A549 treated with ZK216348 at 1 μM for 4 hours (cell line): ENCODE results near the gene NBEAL2. TPM values are rescaled to one million over a fixed set of nuclear protein-coding genes. Genes with fewer than 3 reads are reported as not detected.

Source experiments
- total RNA-seq: library from RNA; stranded (reverse); fragments of 200-300 nt; extraction: Qiagen RNA extraction; gene quantifications from 5 replicates; pipeline ENCODE4 v1.2.3, GENCODE V29; 2022; ENCODE audit warnings: low read depth

The NBEAL2 gene, protein sequence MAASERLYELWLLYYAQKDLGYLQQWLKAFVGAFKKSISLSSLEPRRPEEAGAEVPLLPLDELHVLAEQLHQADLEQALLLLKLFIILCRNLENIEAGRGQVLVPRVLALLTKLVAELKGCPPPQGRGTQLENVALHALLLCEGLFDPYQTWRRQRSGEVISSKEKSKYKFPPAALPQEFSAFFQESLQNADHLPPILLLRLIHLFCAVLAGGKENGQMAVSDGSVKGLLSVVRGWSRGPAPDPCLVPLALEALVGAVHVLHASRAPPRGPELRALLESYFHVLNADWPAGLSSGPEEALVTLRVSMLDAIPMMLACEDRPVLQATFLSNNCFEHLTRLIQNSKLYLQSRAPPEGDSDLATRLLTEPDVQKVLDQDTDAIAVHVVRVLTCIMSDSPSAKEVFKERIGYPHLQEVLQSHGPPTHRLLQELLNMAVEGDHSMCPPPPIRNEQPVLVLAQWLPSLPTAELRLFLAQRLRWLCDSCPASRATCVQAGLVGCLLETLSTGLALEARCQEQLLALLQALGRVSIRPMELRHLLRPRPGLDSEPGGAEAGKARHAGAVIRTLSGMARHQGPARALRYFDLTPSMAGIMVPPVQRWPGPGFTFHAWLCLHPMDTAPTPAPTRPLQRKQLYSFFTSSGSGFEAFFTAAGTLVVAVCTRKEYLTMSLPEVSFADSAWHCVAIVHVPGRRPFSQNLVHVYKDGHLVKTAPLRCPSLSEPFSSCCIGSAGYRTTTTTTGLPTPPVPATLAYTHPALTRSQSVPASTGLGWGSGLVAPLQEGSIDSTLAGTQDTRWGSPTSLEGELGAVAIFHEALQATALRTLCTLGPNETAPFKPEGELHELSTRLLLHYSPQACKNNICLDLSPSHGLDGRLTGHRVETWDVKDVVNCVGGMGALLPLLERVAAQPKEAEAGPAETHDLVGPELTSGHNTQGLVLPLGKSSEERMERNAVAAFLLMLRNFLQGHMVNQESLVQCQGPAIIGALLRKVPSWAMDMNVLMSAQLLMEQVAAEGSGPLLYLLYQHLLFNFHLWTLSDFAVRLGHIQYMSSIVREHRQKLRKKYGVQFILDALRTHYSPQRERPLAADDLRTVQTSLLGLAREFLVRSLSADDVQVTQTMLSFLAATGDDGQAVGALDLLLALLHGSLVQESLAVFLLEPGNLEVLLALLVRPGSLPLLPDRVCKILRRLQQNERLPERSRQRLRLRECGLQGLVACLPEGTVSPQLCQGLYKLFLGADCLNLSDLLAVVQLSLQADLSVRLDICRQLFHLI (N-terminal part only)
- 45.6 to 87.5 TPM (median 63.1 TPM) in 5 replicates for total RNA-seq

DNA sequence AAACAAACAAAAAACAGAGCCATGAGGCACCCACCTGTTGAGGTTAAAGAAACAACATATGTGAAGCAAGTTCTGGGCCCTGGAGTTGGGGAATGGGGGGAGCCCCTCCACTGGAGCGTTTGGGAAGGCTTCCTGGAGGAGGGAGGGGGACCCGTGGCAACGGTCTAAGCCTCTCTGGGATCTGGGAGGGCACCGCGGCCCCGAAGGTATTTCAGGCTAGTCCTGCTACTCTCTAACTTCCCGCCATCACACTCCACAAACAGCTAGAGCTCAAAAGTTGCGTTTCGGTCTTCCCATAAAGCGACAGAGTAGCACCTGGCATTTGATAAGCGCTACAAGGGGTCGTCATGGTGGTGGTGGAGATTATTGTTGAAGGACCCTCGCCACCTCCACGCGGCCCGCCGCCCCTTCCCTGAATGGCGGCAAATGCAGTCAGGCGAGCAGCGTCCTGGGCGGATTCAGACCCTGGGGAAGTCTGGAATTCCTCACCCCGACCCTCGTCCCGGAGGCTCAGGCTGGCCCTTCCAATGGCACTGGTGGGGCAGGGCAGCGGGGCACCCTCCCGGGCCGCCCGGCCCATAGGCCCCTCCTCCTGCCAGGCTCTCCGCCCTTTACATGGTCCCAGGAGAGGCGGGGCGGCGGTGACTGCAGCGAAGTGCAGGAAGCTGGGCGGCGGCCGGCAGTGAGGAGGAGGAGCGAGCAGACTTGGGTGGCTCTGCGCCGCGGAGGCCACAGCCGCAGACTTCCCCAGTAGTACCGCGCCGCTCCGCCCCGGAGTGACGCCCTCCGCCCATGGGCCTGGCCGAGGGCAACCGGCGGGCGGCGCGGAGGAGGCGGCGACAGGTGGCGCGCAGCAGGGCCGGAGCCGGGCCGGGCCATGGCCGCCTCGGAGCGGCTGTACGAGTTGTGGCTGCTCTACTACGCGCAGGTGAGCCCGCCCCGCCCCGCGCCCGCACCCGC, at the start of gene NBEAL2:
Gene NBEAL2 (plus strand): TSS at position 682 of the 960 bp plus-strand sequence. CDS start 196 bp downstream, at position 878.

DNA sequence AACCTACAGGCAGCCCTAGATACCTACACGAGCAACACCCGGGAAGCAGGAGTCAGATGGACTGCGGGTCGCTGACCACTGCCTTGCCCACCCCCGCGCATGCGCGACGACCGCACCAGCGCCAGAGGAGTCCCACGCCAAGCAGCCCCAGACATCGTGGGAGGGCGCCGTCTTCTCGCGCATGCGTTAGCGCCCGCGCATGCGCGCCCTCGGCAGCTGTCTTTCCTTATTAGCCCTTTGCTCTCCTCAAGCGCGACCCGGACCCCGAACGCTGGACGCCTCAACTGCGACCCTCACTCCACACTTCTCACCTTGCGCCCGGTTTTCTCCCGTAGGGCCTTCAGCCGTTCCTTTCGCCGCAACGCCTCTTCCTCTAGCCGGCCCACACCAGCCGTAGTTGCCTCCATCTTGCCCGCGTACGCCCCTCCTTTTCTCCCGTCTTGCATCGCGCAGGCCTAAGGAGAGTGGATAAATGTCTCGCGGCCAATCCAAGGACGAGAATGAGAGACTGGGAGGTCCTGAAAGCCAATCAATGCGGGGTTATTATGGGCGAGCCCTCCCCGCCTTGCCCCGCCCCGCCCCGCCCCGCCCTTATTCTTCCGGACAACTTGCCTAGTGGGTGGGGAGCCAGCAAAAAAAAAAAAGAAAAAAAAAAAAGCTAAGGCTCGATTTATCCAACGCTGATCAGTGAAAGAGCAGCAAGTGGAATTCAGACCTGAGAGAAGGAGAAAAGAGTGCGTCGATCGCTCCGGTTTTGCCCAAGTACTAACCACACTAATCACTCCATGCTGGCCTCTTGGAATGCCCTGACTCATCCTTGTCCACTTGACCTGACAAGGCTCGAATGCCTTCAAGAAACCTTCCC, 2.9 kb upstream of the NBEAL2 start, which contains the start of gene CCDC12:
Gene CCDC12 (minus strand): TSS at position 420 of the 865 bp plus-strand sequence. CDS start 13 bp downstream, at position 407.

Other genes starting within 250 kb of the NBEAL2 start
- 0.16 TPM in 1 of 5 replicates, not detected in the others for gene MYL3, start 116.2 kb upstream of the NBEAL2 start, total RNA-seq
- 0.28 to 0.89 TPM (median 0.58 TPM) in 5 replicates for gene PTH1R, start 101.9 kb upstream of the NBEAL2 start, total RNA-seq
- gene CCDC12, start 2.9 kb upstream of the NBEAL2 start, total RNA-seq: 56.7 to 122 TPM (median 59.8 TPM) in 5 replicates
- 18.1 to 24.9 TPM (median 19.8 TPM) in 5 replicates for gene SETD2, start 184.4 kb downstream of the NBEAL2 start, total RNA-seq